ENCODE data around the gene WASF2.

- TF ChIP-seq POLR2A (IDR thresholded peaks at IDR 0.05; ENCODE audit: extremely low read depth, insufficient read length): no peak
- no peak for TF ChIP-seq CTCF (IDR thresholded peaks at IDR 0.05; ENCODE audit: low read depth, low read length)
Observed at GRCh38 chr1:27519331-27520258, 29.6 kb upstream of the WASF2 start.
